B cell (primary cell): ENCODE measurements around the gene MAGI2. TPM values are rescaled to one million over a fixed set of nuclear protein-coding genes. Genes with fewer than 3 reads are reported as not detected.

Experiments used
- ATAC-seq: fragments of 200-7000 bp; cut with Tn5 transposase; one replicate; pipeline ENCODE4 v1.10.0; 2021; ENCODE audit warnings: low read depth, mild to moderate bottlenecking, moderate number of reproducible peaks, moderate library complexity
- CTCF ChIA-PET: fragments of 350-600 bp; sonication (Branson Sonifier 250); formaldehyde crosslinking; loops from one replicate; lab custom pipeline; 2021; ENCODE audit warnings: antibody characterized with exemption, inconsistent platforms; lab: Charles Lee
- POLR2A ChIA-PET: fragments of 350-600 bp; sonication (Branson Sonifier 250); formaldehyde crosslinking; loops from one replicate; lab custom pipeline; 2021; ENCODE audit warnings: antibody characterized with exemption; lab: Charles Lee
- DNase-seq: peaks from one replicate; pipeline ENCODE4 v3.0.0; 2013
- H2AFZ ChIP-seq: 2 replicates; pipeline ENCODE4 v1.6.1; 2012; ENCODE audit warnings: mild to moderate bottlenecking, low read depth, low read length; ENCODE audit not compliant: insufficient read depth, poor library complexity, severe bottlenecking
- H3K27ac ChIP-seq, 2 donors: 1 replicate in 1 of 2; 2 replicates in 1 of 2; pipeline ENCODE4 v1.5.1; 2012 to 2013; ENCODE audit warnings: low read length in 2 of 2, mild to moderate bottlenecking in 2 of 2, moderate library complexity in 1 of 2
- H3K27me3 ChIP-seq, 4 experiments: fragments of 200-600 bp in 1 of 4; sonication (generic) in 1 of 4; replicated peaks in 1 of 4; 1 replicate in 2 of 4; 2 replicates in 2 of 4; pipeline versions ENCODE4 v1.6.1 to v1.7.0; 2013 to 2016; ENCODE audit warnings: low read length in 3 of 4, mild to moderate bottlenecking in 2 of 4, mixed read lengths in 1 of 4, moderate library complexity in 1 of 4; ENCODE audit not compliant: insufficient read depth in 4 of 4, control insufficient read depth in 3 of 4; ENCODE audit errors: control extremely low read depth in 1 of 4
- H3K36me3 ChIP-seq, 2 experiments: replicated peaks in 1 of 2; 1 replicate in 1 of 2; 2 replicates in 1 of 2; pipeline versions ENCODE4 v1.6.1 to v1.7.1; 2013; ENCODE audit warnings: low read length in 1 of 2; ENCODE audit not compliant: insufficient read depth in 2 of 2, control insufficient read depth in 1 of 2; ENCODE audit errors: control extremely low read depth in 1 of 2, extremely low read depth in 1 of 2
- H3K4me1 ChIP-seq, 2 donors: fragments of 200-600 bp in 1 of 2; sonication (generic) in 1 of 2; 1 replicate in 1 of 2; 2 replicates in 1 of 2; pipeline versions ENCODE4 v1.5.1 to v1.6.1; 2013 to 2017; ENCODE audit warnings: low read length in 2 of 2; ENCODE audit not compliant: control insufficient read depth in 2 of 2, insufficient read depth in 2 of 2
- H3K4me2 ChIP-seq: replicated peaks from 2 replicates; pipeline ENCODE3; 2012; ENCODE audit warnings: mild to moderate bottlenecking, low read depth, low read length; ENCODE audit not compliant: poor library complexity, severe bottlenecking
- H3K4me3 ChIP-seq, 5 experiments: fragments of 200-600 bp in 1 of 5; sonication (generic) in 1 of 5; 1 replicate in 3 of 5; 2 replicates in 2 of 5; pipeline versions ENCODE4 v1.5.1 to v1.7.0; 2011 to 2016; ENCODE audit warnings: low read length in 4 of 5, mild to moderate bottlenecking in 4 of 5, low read depth in 2 of 5, control low read depth in 1 of 5, moderate library complexity in 1 of 5; ENCODE audit not compliant: insufficient read depth in 1 of 5; ENCODE audit errors: control extremely low read depth in 1 of 5, extremely low read depth in 1 of 5
- H3K79me2 ChIP-seq: fragments of 200-600 bp; sonication (generic); one replicate; pipeline ENCODE4 v1.6.0; 2016; ENCODE audit warnings: low read length; ENCODE audit not compliant: control insufficient read depth, insufficient read depth
- H3K9ac ChIP-seq: fragments of 200-600 bp; sonication (generic); 2 replicates; pipeline ENCODE4 v1.6.1; 2017; ENCODE audit warnings: mild to moderate bottlenecking, low read length, moderate library complexity
- H3K9me3 ChIP-seq, 3 donors: one replicate each; pipeline versions ENCODE4 v1.6.1 to v1.7.1; 2013; ENCODE audit warnings: low read length in 2 of 3; ENCODE audit not compliant: control insufficient read depth in 2 of 3, insufficient read depth in 1 of 3; ENCODE audit errors: control extremely low read depth in 1 of 3
- H4K20me1 ChIP-seq: 2 replicates; pipeline ENCODE4 v1.6.0; 2012; ENCODE audit warnings: mild to moderate bottlenecking, low read length; ENCODE audit not compliant: insufficient read depth, control insufficient read depth, poor library complexity, severe bottlenecking
- H3K27ac Mint-ChIP-seq: one replicate; pipeline ENCODE4 v1.8.0; 2021; ENCODE audit warnings: mixed read lengths
- H3K27me3 Mint-ChIP-seq: one replicate; pipeline ENCODE4 v1.8.0; 2021; ENCODE audit warnings: mixed read lengths
- H3K4me1 Mint-ChIP-seq: one replicate; pipeline ENCODE4 v1.8.0; 2021; ENCODE audit warnings: mixed read lengths
- H3K4me3 Mint-ChIP-seq: one replicate; pipeline ENCODE4 v1.8.0; 2021; ENCODE audit warnings: mixed read lengths
- H3K9me3 Mint-ChIP-seq: one replicate; pipeline ENCODE4 v1.8.0; 2022; ENCODE audit warnings: mixed read lengths; ENCODE audit not compliant: insufficient read depth
- CTCF ChIP-seq: fragments of 200-600 bp; IDR thresholded peaks from one replicate; pipeline ENCODE4 v1.8.0; 2022; ENCODE audit warnings: antibody characterized with exemption, mild to moderate bottlenecking
- EZH2 ChIP-seq: IDR thresholded peaks from 2 replicates; pipeline ENCODE4 v1.6.1; 2012; ENCODE audit warnings: borderline replicate concordance, low read depth, mild to moderate bottlenecking, moderate library complexity, low read length; ENCODE audit not compliant: insufficient read depth, poor library complexity, severe bottlenecking
- WGBS: methylation state at CpG from one replicate; pipeline ENCODE4 v1.1.5; 2013; ENCODE audit warnings: missing lambda C conversion rate; ENCODE audit not compliant: insufficient coverage; 5-methylcytosine and 5-hydroxymethylcytosine counted together
- intact Hi-C: fragments of 100-400 bp; cut with micrococcal nuclease; formaldehyde crosslinking; loops from one replicate; pipeline ENCODE4 v1.10.0; 2022
- polyA plus RNA-seq: library from polyadenylated mRNA; depleted of rRNA; stranded (reverse); fragments of >200 nt; gene quantifications from 2 replicates; pipeline ENCODE4 v1.2.3, GENCODE V29; 2012
- total RNA-seq, 2 donors: library from RNA; stranded (reverse); fragments of 120-200 nt in 1 of 2; gene quantifications; 1 replicate in 1 of 2; 2 replicates in 1 of 2; pipeline versions ENCODE4 v1.2.3 to v1.2.4, GENCODE V29; 2013 to 2022

The MAGI2 gene
- total and polyA plus RNA-seq, 2 donors (not counting 1 experiment from before 2014, with no cell fraction given) = 0.16 to 0.64 TPM

DNA sequence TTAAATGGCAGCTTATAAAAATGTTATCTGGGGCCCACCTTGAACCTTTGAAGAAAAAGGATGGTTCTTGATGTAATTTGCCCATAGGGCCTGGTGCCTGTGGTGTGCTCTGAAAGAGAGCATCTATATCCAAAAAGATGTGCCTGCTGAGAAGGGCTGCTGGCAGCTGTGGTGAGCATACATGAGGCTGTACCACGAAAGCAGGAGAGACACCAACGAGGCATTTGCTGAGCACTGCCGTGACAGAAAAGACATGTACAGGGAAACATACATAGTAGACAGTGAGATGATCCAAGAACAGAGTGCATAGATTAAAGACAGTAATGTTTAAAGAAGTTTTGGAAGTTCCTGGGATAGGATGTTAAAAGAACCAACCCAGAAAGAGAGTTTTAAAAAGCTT lies 990.4 kb downstream of the MAGI2 start:
- Histone ChIP-seq H4K20me1 (no peaks in the 10 kb centered on the region), H3K4me2 (no peak overlapping the region), H3K27ac (no peak overlapping the region), H3K4me3 (no peak overlapping the region), H3K4me1 (no peaks in the 10 kb centered on the region), H3K79me2 (no peaks in the 10 kb centered on the region), H3K9me3 (no peaks in the 10 kb centered on the region), H3K27me3 (no peaks in the 10 kb centered on the region), H2AFZ (no peak overlapping the region), H3K36me3 (no peaks in the 10 kb centered on the region), H3K9ac (no peak overlapping the region)
- no peaks in the 10 kb centered on the region for H3K4me1 Mint-ChIP-seq
- intact Hi-C loops = no loop called here
- ATAC-seq = no peak
- no peak overlapping the region for H3K27ac Mint-ChIP-seq
- no peaks in the 10 kb centered on the region for H3K9me3 Mint-ChIP-seq
- TF ChIP-seq EZH2 (no peak), CTCF (no peak)
- CTCF ChIA-PET = no interaction called here
- H3K27me3 Mint-ChIP-seq = no peaks in the 10 kb centered on the region
- no peak for DNase-seq
- no peak overlapping the region for H3K4me3 Mint-ChIP-seq
- POLR2A ChIA-PET = no interaction called here
- WGBS = 88% methylated on average over 3 of the region's 3 CpGs

GRCh38 chr7:78450706-78451105 lies 1002.8 kb downstream of the MAGI2 start:
- Mint-ChIP-seq H3K4me1 (no peaks in the 10 kb centered on the region), H3K9me3 (no peaks in the 10 kb centered on the region), H3K27ac (no peak overlapping the region), H3K27me3 (no peaks in the 10 kb centered on the region), H3K4me3 (no peak overlapping the region)
- ChIA-PET CTCF (no interaction called here), POLR2A (no interaction called here)
- Histone ChIP-seq H3K27me3 (no peaks in the 10 kb centered on the region), H2AFZ (no peak overlapping the region), H3K79me2 (no peaks in the 10 kb centered on the region), H3K9me3 (no peaks in the 10 kb centered on the region), H3K9ac (no peak overlapping the region), H3K4me2 (no peak overlapping the region), H3K4me1 (no peaks in the 10 kb centered on the region), H3K36me3 (no peaks in the 10 kb centered on the region), H3K4me3 (no peak overlapping the region), H4K20me1 (no peaks in the 10 kb centered on the region), H3K27ac (no peak overlapping the region)
- intact Hi-C loops = no loop called here
- ATAC-seq = no peak
- no peak for DNase-seq
- TF ChIP-seq EZH2 = no peak
- no peak for TF ChIP-seq CTCF
- 100% methylated on average over 1 of the region's 6 CpGs for WGBS
